Lung (tissue), 12 donors: ENCODE measurements around the gene ATP5PO. TPM values are rescaled to one million over a fixed set of nuclear protein-coding genes. Genes with fewer than 3 reads are reported as not detected.

Experiments
- ATAC-seq: fragments of 200-7000 bp; cut with Tn5 transposase; one replicate; pipeline ENCODE4 v1.9.1; 2020; ENCODE audit warnings: moderate number of reproducible peaks; ENCODE audit not compliant: insufficient read depth, low FRiP score
- DNase-seq, 3 donors: peaks; one replicate each; pipeline ENCODE4 v3.0.0-alpha.2; 2013 to 2017
- H3K27ac ChIP-seq, 2 donors: one replicate each; pipeline ENCODE4 v1.5.1; 2013; ENCODE audit warnings: mild to moderate bottlenecking in 2 of 2, moderate library complexity in 2 of 2, control low read depth in 1 of 2, inconsistent platforms in 1 of 2, low read depth in 1 of 2, low read length in 1 of 2
- H3K27me3 ChIP-seq, 3 donors: one replicate each; pipeline ENCODE4 v1.5.1; 2013; ENCODE audit warnings: low read length in 2 of 3; ENCODE audit not compliant: control insufficient read depth in 3 of 3, insufficient read depth in 3 of 3
- H3K36me3 ChIP-seq, 4 donors: one replicate each; pipeline ENCODE4 v1.5.1; 2013; ENCODE audit warnings: low read length in 4 of 4, mild to moderate bottlenecking in 1 of 4, moderate library complexity in 1 of 4; ENCODE audit not compliant: control insufficient read depth in 4 of 4, insufficient read depth in 4 of 4
- H3K4me1 ChIP-seq, 5 donors: one replicate each; pipeline ENCODE4 v1.5.1; 2013; ENCODE audit warnings: low read length in 5 of 5, mild to moderate bottlenecking in 2 of 5, moderate library complexity in 1 of 5; ENCODE audit not compliant: control insufficient read depth in 5 of 5, insufficient read depth in 5 of 5
- H3K4me3 ChIP-seq: one replicate; pipeline ENCODE4 v1.5.1; 2013; ENCODE audit warnings: mild to moderate bottlenecking, control low read depth, moderate library complexity
- H3K9ac ChIP-seq, 2 donors: one replicate each; pipeline ENCODE4 v1.5.1; 2013; ENCODE audit warnings: low read length in 2 of 2, control low read depth in 1 of 2; ENCODE audit not compliant: insufficient read depth in 1 of 2
- H3K9me3 ChIP-seq, 4 donors: one replicate each; pipeline ENCODE4 v1.5.1; 2013; ENCODE audit warnings: low read length in 3 of 4, mild to moderate bottlenecking in 1 of 4, moderate library complexity in 1 of 4; ENCODE audit not compliant: control insufficient read depth in 4 of 4, insufficient read depth in 3 of 4
- CTCF ChIP-seq: IDR thresholded peaks from 2 replicates; pipeline ENCODE4 v1.5.1; 2012; ENCODE audit warnings: mild to moderate bottlenecking; ENCODE audit errors: control extremely low read depth, extremely low read depth
- WGBS, 2 donors: extraction: QIAGEN DNeasy Blood & Tissue Kit; methylation state at CpG; one replicate each; pipeline ENCODE4 v1.1.7; 2013; 5-methylcytosine and 5-hydroxymethylcytosine counted together
- polyA plus RNA-seq, 2 donors: library from polyadenylated mRNA; stranded (reverse); fragments of 200-250 nt; gene quantifications; one replicate each; pipeline ENCODE4 v1.2.1, GENCODE V29; 2013
- total RNA-seq, 2 donors: library from RNA; depleted of rRNA in 1 of 2; stranded (reverse); fragments of >200 nt in 1 of 2; gene quantifications; one replicate each; pipeline ENCODE4 v1.2.1, GENCODE V29; 2014 to 2021
- donor health status: control.
- donor health status: control.
- donor health status: Bipolar disorder and iron deficiency.
- donor health status: healthy.
- donor health status: DM: yes; HTN: yes; CAD: no.

ATP5PO gene
- total and polyA plus RNA-seq, 4 donors = 146 to 287 (median 175) TPM

DNA sequence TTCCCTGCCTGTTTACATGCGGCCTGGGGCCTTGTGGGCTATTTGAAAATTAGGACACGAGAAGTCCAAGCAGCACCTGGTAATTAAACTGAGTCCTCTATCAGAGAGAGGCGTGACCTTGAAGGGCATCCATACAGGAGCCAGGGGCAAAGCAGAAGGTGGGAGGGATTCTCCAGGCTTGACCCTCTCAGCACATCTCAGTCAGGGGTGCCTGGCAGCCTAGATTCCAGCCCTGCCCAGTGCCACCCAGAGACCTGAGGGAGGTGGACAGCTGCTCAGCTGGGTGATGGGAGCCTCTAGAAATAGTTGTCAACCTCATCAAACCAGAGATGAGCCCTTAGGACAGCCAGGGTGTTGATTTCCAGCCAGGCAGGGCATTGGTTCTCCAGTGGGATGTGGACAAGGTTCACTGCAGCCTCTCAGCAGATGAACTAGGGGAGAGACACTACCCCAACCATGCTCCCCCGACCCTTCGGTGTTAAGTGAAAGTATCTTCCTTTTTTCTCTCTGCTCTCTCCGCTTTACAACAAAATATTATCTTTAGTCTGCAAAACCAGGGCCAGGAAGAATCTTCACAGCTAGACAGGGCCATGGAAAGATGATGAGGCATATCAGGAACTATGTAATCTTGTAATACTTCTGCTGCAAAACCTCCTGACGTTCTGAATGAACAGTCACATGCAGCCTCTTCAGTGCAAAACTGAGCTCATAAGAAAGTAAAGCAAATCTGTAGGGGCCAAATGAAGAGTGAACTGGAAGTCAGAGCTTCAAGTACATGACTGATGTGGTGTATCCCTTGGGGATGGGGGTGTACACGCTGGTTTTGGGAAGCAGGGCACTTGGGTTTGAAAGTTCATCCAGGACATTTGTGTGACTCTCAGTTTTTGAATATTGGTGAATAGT lies 35.9 kb upstream of the ATP5PO start:
- Histone ChIP-seq H3K4me1 (peaks cover 0 to 11% (median 0%) of the 10 kb centered on the region in 5 donors), H3K27ac (no peak overlapping the region), H3K9ac (no peak overlapping the region), H3K9me3 (no peaks in the 10 kb centered on the region), H3K36me3 (no peaks in the 10 kb centered on the region), H3K27me3 (no peaks in the 10 kb centered on the region), H3K4me3 (no peak overlapping the region)
- WGBS, 2 donors = 72 to 79% methylated on average over 8 of the region's 8 CpGs
- no peak for ATAC-seq
- TF ChIP-seq CTCF = no peak
- DNase-seq = no peak

DNA sequence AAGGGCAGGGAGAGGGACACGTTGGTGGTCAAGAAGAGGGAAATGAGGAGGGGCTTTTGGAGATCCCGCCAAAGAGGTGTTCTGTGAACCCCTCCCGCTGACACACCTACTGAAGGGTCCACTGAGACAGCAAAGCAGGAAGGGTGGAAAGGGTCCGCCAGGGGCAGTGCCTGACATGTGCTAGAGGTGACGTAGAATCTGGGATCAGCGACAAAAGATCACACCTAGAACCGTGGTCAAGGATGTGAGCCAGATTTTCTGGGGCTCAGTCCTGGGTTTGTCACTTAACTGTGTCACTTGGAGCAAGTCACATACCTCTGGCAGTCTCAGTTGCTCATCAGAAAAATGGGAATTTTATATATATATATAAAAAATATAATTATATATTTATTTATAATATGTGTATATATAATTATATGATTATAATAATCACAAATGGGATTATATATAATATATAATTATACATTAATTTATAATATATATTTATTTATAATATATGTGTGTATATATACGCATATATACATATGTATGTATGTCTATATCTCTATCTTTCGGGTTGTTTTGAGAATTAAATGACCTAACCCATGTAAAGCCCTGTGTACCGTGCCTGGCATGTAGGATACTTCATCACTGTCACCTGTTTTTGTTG lies 35.0 kb upstream of the ATP5PO start:
- no peak for TF ChIP-seq CTCF
- peaks cover 0 to 11% (median 0%) of the 10 kb centered on the region in 5 donors for H3K4me1 ChIP-seq
- no peak for DNase-seq
- no peaks in the 10 kb centered on the region for H3K9me3 ChIP-seq
- H3K27ac ChIP-seq = peak overlapping the region in 1 of 2 donors; percentile 69
- H3K4me3 ChIP-seq = no peak overlapping the region
- H3K9ac ChIP-seq = no peak overlapping the region
- ATAC-seq = no peak
- no peaks in the 10 kb centered on the region for H3K36me3 ChIP-seq
- WGBS, 2 donors = 80 to 83% methylated on average over 10 of the region's 10 CpGs
- H3K27me3 ChIP-seq = no peaks in the 10 kb centered on the region

DNA sequence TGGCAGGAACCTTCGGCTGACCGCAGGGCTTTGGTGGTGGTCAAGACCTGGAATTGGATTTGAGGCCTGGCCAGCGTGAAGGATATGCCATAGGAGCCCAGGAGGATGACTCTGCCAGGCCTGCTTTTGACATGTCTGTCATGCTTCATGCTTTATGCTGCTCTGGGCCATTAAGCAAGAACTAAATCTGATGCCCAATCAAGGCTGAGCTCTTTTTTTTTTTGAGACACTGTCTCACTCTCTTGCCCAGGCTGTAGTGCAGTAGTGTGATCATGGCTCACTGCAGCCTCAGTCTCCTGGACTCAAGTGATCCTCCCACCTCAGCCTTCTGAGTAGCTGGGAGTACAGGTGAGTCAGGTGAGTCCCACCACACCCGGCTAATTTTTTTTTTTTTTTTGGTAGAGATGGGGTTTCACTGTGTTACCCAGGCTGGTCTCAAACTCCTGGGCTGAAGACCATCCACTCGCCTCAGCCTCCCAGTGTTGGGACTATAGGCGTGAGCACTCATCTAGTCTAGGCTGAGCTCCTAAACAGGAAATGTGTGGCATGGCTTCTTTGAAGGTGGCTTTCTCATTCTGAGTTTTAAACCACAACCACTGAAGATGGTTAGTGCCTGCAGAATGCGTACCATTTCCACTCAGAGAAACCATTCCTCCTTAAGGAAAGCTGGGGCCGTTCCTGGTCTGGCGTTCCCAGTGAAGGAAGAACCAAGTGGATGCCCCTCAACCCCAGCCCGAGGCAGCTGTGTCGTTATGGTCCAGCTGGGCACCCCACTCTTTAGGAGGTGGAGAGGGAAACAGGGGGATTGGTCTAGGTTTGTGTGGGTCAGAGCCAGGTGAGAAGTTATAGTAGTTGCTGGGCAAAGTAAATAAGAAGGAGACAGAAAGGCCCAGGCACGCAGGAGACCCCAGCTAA lies 34.2 kb upstream of the ATP5PO start:
- no peak for ATAC-seq
- no peak overlapping the region for H3K9ac ChIP-seq
- no peaks in the 10 kb centered on the region for H3K27me3 ChIP-seq
- WGBS, 2 donors = 83 to 87% methylated on average over 12 of the region's 12 CpGs
- H3K27ac ChIP-seq = peak overlapping the region in 1 of 2 donors; percentile 85
- no peaks in the 10 kb centered on the region for H3K36me3 ChIP-seq
- H3K4me3 ChIP-seq = no peak overlapping the region
- H3K4me1 ChIP-seq = peaks cover 0 to 11% (median 0%) of the 10 kb centered on the region in 5 donors
- H3K9me3 ChIP-seq = no peaks in the 10 kb centered on the region
- no peak for TF ChIP-seq CTCF
- no peak for DNase-seq
